CD4-positive, CD25-positive, alpha-beta regulatory T cell (primary cell): ENCODE data around the gene SPTBN5. TPM values are rescaled to one million over a fixed set of nuclear protein-coding genes. Genes with fewer than 3 reads are reported as not detected.

ENCODE experiments used
- ATAC-seq, 2 donors: fragments of 150-1000 bp; cut with Tn5 transposase; one replicate each; pipeline ENCODE4 v1.10.0; 2021; ENCODE audit warnings: low read depth in 2 of 2, moderate number of reproducible peaks in 2 of 2, moderate library complexity in 1 of 2
- DNase-seq, 3 donors: peaks; one replicate each; pipeline versions ENCODE4 v3.0.0 to v3.0.0-alpha.2; 2012 to 2022; ENCODE audit warnings: mixed read lengths in 1 of 3
- H3K27ac ChIP-seq: one replicate; pipeline ENCODE4 v1.7.0; 2013; ENCODE audit warnings: mild to moderate bottlenecking, low read length; ENCODE audit not compliant: insufficient read depth, poor library complexity, severe bottlenecking
- H3K27me3 ChIP-seq: one replicate; pipeline ENCODE4 v1.7.0; 2013; ENCODE audit warnings: low read length; ENCODE audit not compliant: control insufficient read depth, insufficient read depth
- H3K36me3 ChIP-seq: one replicate; pipeline ENCODE4 v1.7.0; 2013; ENCODE audit warnings: mild to moderate bottlenecking, low read length, moderate library complexity; ENCODE audit not compliant: control insufficient read depth, insufficient read depth
- H3K4me1 ChIP-seq: 2 replicates; pipeline ENCODE4 v1.7.0; 2013; ENCODE audit warnings: mild to moderate bottlenecking, low read length; ENCODE audit not compliant: insufficient read depth, control insufficient read depth, poor library complexity, severe bottlenecking
- H3K4me3 ChIP-seq: one replicate; pipeline ENCODE4 v1.7.0; 2013; ENCODE audit warnings: low read depth, mild to moderate bottlenecking, low read length, moderate library complexity
- H3K9me3 ChIP-seq, 2 experiments: 1 replicate in 1 of 2; 2 replicates in 1 of 2; pipeline ENCODE4 v1.7.0; 2013; ENCODE audit warnings: low read length in 2 of 2, mild to moderate bottlenecking in 1 of 2, moderate library complexity in 1 of 2; ENCODE audit not compliant: control insufficient read depth in 2 of 2
- H3K27ac Mint-ChIP-seq, 3 donors: one replicate each; pipeline ENCODE4 v1.8.0; 2020 to 2022; ENCODE audit warnings: mild to moderate bottlenecking in 3 of 3, mixed read lengths in 3 of 3, moderate library complexity in 2 of 3
- H3K27me3 Mint-ChIP-seq: one replicate; pipeline ENCODE4 v1.8.0; 2022; ENCODE audit warnings: mild to moderate bottlenecking, mixed read lengths
- H3K36me3 Mint-ChIP-seq: one replicate; pipeline ENCODE4 v1.8.0; 2020; ENCODE audit warnings: mixed read lengths
- H3K4me1 Mint-ChIP-seq, 4 donors: one replicate each; pipeline ENCODE4 v1.8.0; 2020 to 2022; ENCODE audit warnings: mixed read lengths in 4 of 4, mild to moderate bottlenecking in 1 of 4
- H3K4me3 Mint-ChIP-seq, 4 donors: one replicate each; pipeline ENCODE4 v1.8.0; 2020 to 2022; ENCODE audit warnings: mild to moderate bottlenecking in 4 of 4, mixed read lengths in 4 of 4, moderate library complexity in 3 of 4
- H3K9me3 Mint-ChIP-seq, 7 donors: one replicate each; pipeline ENCODE4 v1.8.0; 2020 to 2022; ENCODE audit warnings: mixed read lengths in 7 of 7, mild to moderate bottlenecking in 3 of 7, moderate library complexity in 2 of 7
- polyA plus RNA-seq, 4 donors: library from polyadenylated mRNA; unstranded; fragments of 300-500 nt; fragmentation: Illumina TruSeq; gene quantifications; one replicate each; pipeline ENCODE4 v1.2.3, GENCODE V29; 2021
- total RNA-seq: library from RNA; stranded (reverse); gene quantifications from one replicate; pipeline ENCODE4 v1.2.3, GENCODE V29; 2022

The SPTBN5 gene
- total and polyA plus RNA-seq, 5 donors from 2014 or later, result 0.26 to 2.7 TPM; not detected in 3

- peaks cover 36% of the 10 kb centered on the region for H3K36me3 ChIP-seq
- no peaks in the 10 kb centered on the region for H3K9me3 Mint-ChIP-seq
- no peak overlapping the region for H3K27ac ChIP-seq
- H3K27me3 ChIP-seq, result no peaks in the 10 kb centered on the region
- H3K27ac Mint-ChIP-seq, result peak overlapping the region in 1 of 3 donors; percentile 67
- H3K4me1 Mint-ChIP-seq, result peaks cover 0 to 10% (median 7%) of the 10 kb centered on the region in 4 donors
- DNase-seq, result no peak
- no peaks in the 10 kb centered on the region for H3K4me1 ChIP-seq
- H3K4me3 ChIP-seq, result no peak overlapping the region
- H3K9me3 ChIP-seq, result peaks cover 0 to 3% of the 10 kb centered on the region in 2 experiments
- ATAC-seq, result no peak
- peaks cover 32% of the 10 kb centered on the region for H3K36me3 Mint-ChIP-seq
- H3K27me3 Mint-ChIP-seq, result no peaks in the 10 kb centered on the region
- H3K4me3 Mint-ChIP-seq, result no peak overlapping the region
These were observed 12.8 kb upstream of the SPTBN5 start for GRCh38 chr15:41906608-41907007.

- Histone ChIP-seq H3K4me1 (no peaks in the 10 kb centered on the region), H3K36me3 (peaks cover 38% of the 10 kb centered on the region), H3K9me3 (peaks cover 0 to 3% of the 10 kb centered on the region in 2 experiments), H3K27me3 (no peaks in the 10 kb centered on the region), H3K27ac (no peak overlapping the region), H3K4me3 (no peak overlapping the region)
- no peaks in the 10 kb centered on the region for H3K27me3 Mint-ChIP-seq
- H3K4me1 Mint-ChIP-seq, result peaks cover 0 to 10% (median 7%) of the 10 kb centered on the region in 4 donors
- H3K4me3 Mint-ChIP-seq, result no peak overlapping the region
- no peaks in the 10 kb centered on the region for H3K9me3 Mint-ChIP-seq
- H3K27ac Mint-ChIP-seq, result peak overlapping the region; percentile 26 to 89 (median 77)
- ATAC-seq, result peak in 1 of 2 donors; percentile 5
- DNase-seq, result no peak
- H3K36me3 Mint-ChIP-seq, result peaks cover 39% of the 10 kb centered on the region
These were observed 11.4 kb upstream of the SPTBN5 start for GRCh38 chr15:41905036-41905793.

- H3K4me1 Mint-ChIP-seq, result peaks cover 0 to 10% (median 5%) of the 10 kb centered on the region in 4 donors
- peaks cover 36% of the 10 kb centered on the region for H3K36me3 Mint-ChIP-seq
- Histone ChIP-seq H3K36me3 (peaks cover 37% of the 10 kb centered on the region), H3K27me3 (no peaks in the 10 kb centered on the region), H3K27ac (no peak overlapping the region), H3K9me3 (peaks cover 0 to 3% of the 10 kb centered on the region in 2 experiments), H3K4me1 (no peaks in the 10 kb centered on the region), H3K4me3 (no peak overlapping the region)
- H3K27me3 Mint-ChIP-seq, result no peaks in the 10 kb centered on the region
- peak overlapping the region; percentile 26 to 89 (median 77) for H3K27ac Mint-ChIP-seq
- peak; percentile 57 to 77 (median 73) for DNase-seq
- H3K9me3 Mint-ChIP-seq, result no peaks in the 10 kb centered on the region
- peak; percentile 77 to 78 for ATAC-seq
- no peak overlapping the region for H3K4me3 Mint-ChIP-seq
These were observed 10.7 kb upstream of the SPTBN5 start for GRCh38 chr15:41904541-41905005.

- peak overlapping the region in 1 of 3 donors; percentile 77 for H3K27ac Mint-ChIP-seq
- no peak for ATAC-seq
- H3K27me3 Mint-ChIP-seq, result no peaks in the 10 kb centered on the region
These were observed 9.9 kb upstream of the SPTBN5 start for GRCh38 chr15:41903782-41904181.

GRCh38 chr15:41901431-41901830 lies 7.6 kb upstream of the SPTBN5 start:
- no peak overlapping the region for H3K4me3 Mint-ChIP-seq
- DNase-seq (no peak), ATAC-seq (no peak)
- peak overlapping the region in 2 of 3 donors; percentile 55 to 77 for H3K27ac Mint-ChIP-seq
- no peaks in the 10 kb centered on the region for H3K9me3 Mint-ChIP-seq
- peaks cover 24% of the 10 kb centered on the region for H3K36me3 Mint-ChIP-seq
- Histone ChIP-seq H3K4me1 (no peaks in the 10 kb centered on the region), H3K27ac (no peak overlapping the region), H3K27me3 (no peaks in the 10 kb centered on the region), H3K4me3 (no peak overlapping the region), H3K36me3 (peaks cover 18% of the 10 kb centered on the region), H3K9me3 (peaks cover 0 to 2% of the 10 kb centered on the region in 2 experiments)
- no peaks in the 10 kb centered on the region for H3K27me3 Mint-ChIP-seq
- peaks cover 0 to 21% (median 6%) of the 10 kb centered on the region in 4 donors for H3K4me1 Mint-ChIP-seq

More at GRCh38 chr15:41903782-41904181, 9.9 kb upstream of the SPTBN5 start:
- Histone ChIP-seq H3K4me3 (no peak overlapping the region), H3K4me1 (no peaks in the 10 kb centered on the region), H3K36me3 (peaks cover 33% of the 10 kb centered on the region), H3K27ac (no peak overlapping the region), H3K9me3 (peaks cover 0 to 3% of the 10 kb centered on the region in 2 experiments), H3K27me3 (no peaks in the 10 kb centered on the region)
- Mint-ChIP-seq H3K9me3 (no peaks in the 10 kb centered on the region), H3K4me3 (no peak overlapping the region), H3K36me3 (peaks cover 34% of the 10 kb centered on the region), H3K4me1 (peaks cover 0 to 13% (median 5%) of the 10 kb centered on the region in 4 donors)
- DNase-seq, result no peak

GRCh38 chr15:41900526-41901380 lies 6.9 kb upstream of the SPTBN5 start:
- no peaks in the 10 kb centered on the region for H3K9me3 Mint-ChIP-seq
- no peak overlapping the region for H3K4me3 Mint-ChIP-seq
- Histone ChIP-seq H3K27me3 (no peaks in the 10 kb centered on the region), H3K4me3 (no peak overlapping the region), H3K9me3 (no peaks in the 10 kb centered on the region), H3K4me1 (no peaks in the 10 kb centered on the region), H3K27ac (no peak overlapping the region), H3K36me3 (peaks cover 11% of the 10 kb centered on the region)
- peaks cover 18% of the 10 kb centered on the region for H3K36me3 Mint-ChIP-seq
- peaks cover 0 to 27% (median 9%) of the 10 kb centered on the region in 4 donors for H3K4me1 Mint-ChIP-seq
- H3K27ac Mint-ChIP-seq, result peak overlapping the region in 2 of 3 donors; percentile 55 to 77
- no peak for DNase-seq
- H3K27me3 Mint-ChIP-seq, result no peaks in the 10 kb centered on the region
- ATAC-seq, result no peak

GRCh38 chr15:41899854-41900442 lies 6.1 kb upstream of the SPTBN5 start:
- no peaks in the 10 kb centered on the region for H3K27me3 Mint-ChIP-seq
- peaks cover 15% of the 10 kb centered on the region for H3K36me3 Mint-ChIP-seq
- H3K4me1 Mint-ChIP-seq, result peaks cover 0 to 33% (median 14%) of the 10 kb centered on the region in 4 donors
- peak overlapping the region in 2 of 3 donors; percentile 42 to 71 for H3K27ac Mint-ChIP-seq
- Histone ChIP-seq H3K27ac (no peak overlapping the region), H3K9me3 (no peaks in the 10 kb centered on the region), H3K4me1 (peaks cover 7% of the 10 kb centered on the region), H3K27me3 (no peaks in the 10 kb centered on the region), H3K4me3 (no peak overlapping the region), H3K36me3 (peaks cover 11% of the 10 kb centered on the region)
- H3K9me3 Mint-ChIP-seq, result no peaks in the 10 kb centered on the region
- ATAC-seq (no peak), DNase-seq (no peak)
- no peak overlapping the region for H3K4me3 Mint-ChIP-seq
